ENCODE results near the gene FAM149A. TPM values are rescaled to one million over a fixed set of nuclear protein-coding genes. Genes with fewer than 3 reads are reported as not detected.

The FAM149A gene
- polyA plus RNA-seq, 1 donor from 2014 or later = 9.1 TPM

DNA sequence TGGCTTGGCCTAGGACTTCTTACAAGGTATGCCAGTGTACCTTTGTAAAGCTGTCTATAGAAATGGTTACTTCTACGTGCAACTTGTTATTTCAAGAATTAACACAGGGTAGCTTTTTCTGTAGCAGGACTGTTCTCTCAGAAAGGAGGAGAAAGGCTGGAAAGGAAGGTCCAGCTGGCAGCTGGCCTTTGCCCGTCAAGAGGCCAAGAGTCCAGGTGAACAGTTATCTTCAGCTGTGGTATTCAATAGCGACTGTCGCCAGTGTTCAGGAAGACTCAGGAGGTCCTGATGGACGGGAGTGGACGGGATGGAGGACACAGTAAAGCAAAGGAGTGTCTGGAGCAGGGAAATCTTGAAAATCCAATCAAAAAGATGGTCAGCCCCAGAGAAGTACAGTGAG is 91.6 kb downstream of the FAM149A start:
- Histone ChIP-seq H2AFZ (ENCODE audit: low read depth, low read length) (no peak overlapping the region), H3K9me2 (ENCODE audit: insufficient read depth, low read length) (no peaks in the 10 kb centered on the region), H3F3A (ENCODE audit: insufficient read depth, low read length, poor library complexity, severe bottlenecking) (no peaks in the 10 kb centered on the region), H3K27ac (ENCODE audit: low read length) (no peak overlapping the region), H3K9ac (ENCODE audit: low read length) (no peak overlapping the region), H3K27me3 (ENCODE audit: insufficient read depth, low read depth, low read length) (no peaks in the 10 kb centered on the region), H3K4me3 (ENCODE audit: low read length) (no peak overlapping the region), H3K4me2 (ENCODE audit: low read length) (no peak overlapping the region), H3K79me2 (replicated peaks; ENCODE audit: insufficient read depth, low read length) (no peaks in the 10 kb centered on the region), H3K9me3 (ENCODE audit: low read length) (no peaks in the 10 kb centered on the region), H4K20me1 (ENCODE audit: insufficient read depth) (no peaks in the 10 kb centered on the region), H3K36me3 (ENCODE audit: insufficient read depth, low read length) (no peaks in the 10 kb centered on the region)
- TF ChIP-seq MXI1 (conservative IDR thresholded peaks at IDR 0.05; ENCODE audit: poor library complexity, severe bottlenecking) = no peak
- no peak for TF ChIP-seq SMC3 (conservative IDR thresholded peaks at IDR 0.05; ENCODE audit: poor library complexity)
- TF ChIP-seq POLR2AphosphoS5 (IDR thresholded peaks at IDR 0.05) = no peak
- no peak for TF ChIP-seq TAF1 (IDR thresholded peaks at IDR 0.05; ENCODE audit: low read depth)
- TF ChIP-seq, protein P1, sequence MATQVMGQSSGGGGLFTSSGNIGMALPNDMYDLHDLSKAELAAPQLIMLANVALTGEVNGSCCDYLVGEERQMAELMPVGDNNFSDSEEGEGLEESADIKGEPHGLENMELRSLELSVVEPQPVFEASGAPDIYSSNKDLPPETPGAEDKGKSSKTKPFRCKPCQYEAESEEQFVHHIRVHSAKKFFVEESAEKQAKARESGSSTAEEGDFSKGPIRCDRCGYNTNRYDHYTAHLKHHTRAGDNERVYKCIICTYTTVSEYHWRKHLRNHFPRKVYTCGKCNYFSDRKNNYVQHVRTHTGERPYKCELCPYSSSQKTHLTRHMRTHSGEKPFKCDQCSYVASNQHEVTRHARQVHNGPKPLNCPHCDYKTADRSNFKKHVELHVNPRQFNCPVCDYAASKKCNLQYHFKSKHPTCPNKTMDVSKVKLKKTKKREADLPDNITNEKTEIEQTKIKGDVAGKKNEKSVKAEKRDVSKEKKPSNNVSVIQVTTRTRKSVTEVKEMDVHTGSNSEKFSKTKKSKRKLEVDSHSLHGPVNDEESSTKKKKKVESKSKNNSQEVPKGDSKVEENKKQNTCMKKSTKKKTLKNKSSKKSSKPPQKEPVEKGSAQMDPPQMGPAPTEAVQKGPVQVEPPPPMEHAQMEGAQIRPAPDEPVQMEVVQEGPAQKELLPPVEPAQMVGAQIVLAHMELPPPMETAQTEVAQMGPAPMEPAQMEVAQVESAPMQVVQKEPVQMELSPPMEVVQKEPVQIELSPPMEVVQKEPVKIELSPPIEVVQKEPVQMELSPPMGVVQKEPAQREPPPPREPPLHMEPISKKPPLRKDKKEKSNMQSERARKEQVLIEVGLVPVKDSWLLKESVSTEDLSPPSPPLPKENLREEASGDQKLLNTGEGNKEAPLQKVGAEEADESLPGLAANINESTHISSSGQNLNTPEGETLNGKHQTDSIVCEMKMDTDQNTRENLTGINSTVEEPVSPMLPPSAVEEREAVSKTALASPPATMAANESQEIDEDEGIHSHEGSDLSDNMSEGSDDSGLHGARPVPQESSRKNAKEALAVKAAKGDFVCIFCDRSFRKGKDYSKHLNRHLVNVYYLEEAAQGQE (IDR thresholded peaks at IDR 0.05; ENCODE audit: borderline replicate concordance) = no peak
- TF ChIP-seq EP300 (conservative IDR thresholded peaks at IDR 0.05; ENCODE audit: poor library complexity, severe bottlenecking) = no peak
- TF ChIP-seq, protein P2, sequence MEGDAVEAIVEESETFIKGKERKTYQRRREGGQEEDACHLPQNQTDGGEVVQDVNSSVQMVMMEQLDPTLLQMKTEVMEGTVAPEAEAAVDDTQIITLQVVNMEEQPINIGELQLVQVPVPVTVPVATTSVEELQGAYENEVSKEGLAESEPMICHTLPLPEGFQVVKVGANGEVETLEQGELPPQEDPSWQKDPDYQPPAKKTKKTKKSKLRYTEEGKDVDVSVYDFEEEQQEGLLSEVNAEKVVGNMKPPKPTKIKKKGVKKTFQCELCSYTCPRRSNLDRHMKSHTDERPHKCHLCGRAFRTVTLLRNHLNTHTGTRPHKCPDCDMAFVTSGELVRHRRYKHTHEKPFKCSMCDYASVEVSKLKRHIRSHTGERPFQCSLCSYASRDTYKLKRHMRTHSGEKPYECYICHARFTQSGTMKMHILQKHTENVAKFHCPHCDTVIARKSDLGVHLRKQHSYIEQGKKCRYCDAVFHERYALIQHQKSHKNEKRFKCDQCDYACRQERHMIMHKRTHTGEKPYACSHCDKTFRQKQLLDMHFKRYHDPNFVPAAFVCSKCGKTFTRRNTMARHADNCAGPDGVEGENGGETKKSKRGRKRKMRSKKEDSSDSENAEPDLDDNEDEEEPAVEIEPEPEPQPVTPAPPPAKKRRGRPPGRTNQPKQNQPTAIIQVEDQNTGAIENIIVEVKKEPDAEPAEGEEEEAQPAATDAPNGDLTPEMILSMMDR (IDR thresholded peaks at IDR 0.05; ENCODE audit: poor library complexity, severe bottlenecking) = no peak
- TF ChIP-seq RAD21 (conservative IDR thresholded peaks at IDR 0.05) = no peak
- no peak for TF ChIP-seq EZH2 (IDR thresholded peaks at IDR 0.05; ENCODE audit: borderline replicate concordance, insufficient read depth, low read length, poor library complexity, severe bottlenecking)

DNA sequence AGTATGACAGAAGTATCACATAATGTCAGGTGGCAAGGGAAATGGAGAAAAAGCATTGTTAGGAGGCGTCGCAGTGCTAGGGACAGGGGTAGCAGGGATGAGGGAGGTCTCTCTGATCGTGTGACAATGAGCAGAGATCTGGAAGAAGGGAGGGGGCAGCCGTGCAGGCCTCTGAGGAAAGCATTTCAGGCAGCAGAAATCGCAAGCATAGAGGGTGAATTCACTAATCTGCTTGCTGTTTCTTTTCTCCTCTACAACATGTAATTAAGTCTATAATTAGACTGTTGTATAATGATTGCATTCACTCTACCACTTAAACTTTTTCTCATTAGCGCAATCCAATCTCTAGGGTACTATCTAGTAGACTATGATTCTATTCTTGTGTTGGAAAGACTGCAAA is 96.0 kb downstream of the FAM149A start:
- H3K27ac ChIP-seq (ENCODE audit: low read length) = no peak overlapping the region
- H2AFZ ChIP-seq (ENCODE audit: low read depth, low read length) = no peak overlapping the region
- no peak for TF ChIP-seq EP300 (conservative IDR thresholded peaks at IDR 0.05; ENCODE audit: poor library complexity, severe bottlenecking)
- no peak for TF ChIP-seq RAD21 (conservative IDR thresholded peaks at IDR 0.05)
- no peak for TF ChIP-seq TAF1 (IDR thresholded peaks at IDR 0.05; ENCODE audit: low read depth)
- TF ChIP-seq POLR2AphosphoS5 (IDR thresholded peaks at IDR 0.05) = no peak
- no peak for TF ChIP-seq EZH2 (IDR thresholded peaks at IDR 0.05; ENCODE audit: borderline replicate concordance, insufficient read depth, low read length, poor library complexity, severe bottlenecking)
- TF ChIP-seq SMC3 (conservative IDR thresholded peaks at IDR 0.05; ENCODE audit: poor library complexity) = no peak
- TF ChIP-seq MXI1 (conservative IDR thresholded peaks at IDR 0.05; ENCODE audit: poor library complexity, severe bottlenecking) = no peak
- TF ChIP-seq, protein P2 (IDR thresholded peaks at IDR 0.05; ENCODE audit: poor library complexity, severe bottlenecking) = no peak
- TF ChIP-seq, protein P1 (IDR thresholded peaks at IDR 0.05; ENCODE audit: borderline replicate concordance) = no peak
- H3K4me2 ChIP-seq (ENCODE audit: low read length) = no peak overlapping the region
- no peaks in the 10 kb centered on the region for H3K79me2 ChIP-seq (replicated peaks; ENCODE audit: insufficient read depth, low read length)
- H3F3A ChIP-seq (ENCODE audit: insufficient read depth, low read length, poor library complexity, severe bottlenecking) = no peaks in the 10 kb centered on the region
- H3K9ac ChIP-seq (ENCODE audit: low read length) = no peak overlapping the region
- H4K20me1 ChIP-seq (ENCODE audit: insufficient read depth) = no peaks in the 10 kb centered on the region
- H3K9me2 ChIP-seq (ENCODE audit: insufficient read depth, low read length) = no peaks in the 10 kb centered on the region
- no peaks in the 10 kb centered on the region for H3K36me3 ChIP-seq (ENCODE audit: insufficient read depth, low read length)
- H3K27me3 ChIP-seq (ENCODE audit: insufficient read depth, low read depth, low read length) = no peaks in the 10 kb centered on the region
- H3K9me3 ChIP-seq (ENCODE audit: low read length) = no peaks in the 10 kb centered on the region
- H3K4me3 ChIP-seq (ENCODE audit: low read length) = no peak overlapping the region
